ENCODE results near the gene NSFL1C. TPM values are rescaled to one million over a fixed set of nuclear protein-coding genes. Genes with fewer than 3 reads are reported as not detected.
A peak's percentile ranks its signal among the peaks of the same experiment; 100 is the strongest.

Gene NSFL1C
- total and polyA plus RNA-seq, 9 donors, result 28.9 to 82.2 (median 70.3) TPM

GRCh38 chr20:1397710-1398109 is 68.9 kb downstream of the NSFL1C start:
- Histone ChIP-seq H3K9me3 (replicated peaks; ENCODE audit: control insufficient read depth, low read depth, low read length) (no peaks in the 10 kb centered on the region), H3K27ac (ENCODE audit: low read length) (no peak overlapping the region)

GRCh38 chr20:1396702-1397101 is 69.9 kb downstream of the NSFL1C start:
- no peak overlapping the region for H3K4me3 ChIP-seq (ENCODE audit: low read length)
- WGBS (ENCODE audit: insufficient coverage), result 55% methylated on average over 4 of the region's 4 CpGs
- H3K27ac ChIP-seq (ENCODE audit: low read length), result peak overlapping the region; percentile 29
- peaks cover 35% of the 10 kb centered on the region for H3K27me3 ChIP-seq (ENCODE audit: control insufficient read depth, insufficient read depth, low read length)
- H3K4me1 ChIP-seq (ENCODE audit: control insufficient read depth, insufficient read depth, low read length), result peaks cover 13% of the 10 kb centered on the region
- H3K9me3 ChIP-seq (replicated peaks; ENCODE audit: control insufficient read depth, low read depth, low read length), result no peaks in the 10 kb centered on the region
- no peak for DNase-seq
- no peaks in the 10 kb centered on the region for H3K36me3 ChIP-seq (ENCODE audit: control insufficient read depth, insufficient read depth, low read length)

More at GRCh38 chr20:1397710-1398109, 68.9 kb downstream of the NSFL1C start:
- 86% methylated on average over 1 of the region's 4 CpGs for WGBS (ENCODE audit: insufficient coverage)
- no peak for DNase-seq
- peaks cover 36% of the 10 kb centered on the region for H3K27me3 ChIP-seq (ENCODE audit: control insufficient read depth, insufficient read depth, low read length)
- H3K4me3 ChIP-seq (ENCODE audit: low read length), result no peak overlapping the region
- H3K36me3 ChIP-seq (ENCODE audit: control insufficient read depth, insufficient read depth, low read length), result no peaks in the 10 kb centered on the region
- H3K4me1 ChIP-seq (ENCODE audit: control insufficient read depth, insufficient read depth, low read length), result peaks cover 6% of the 10 kb centered on the region

- Histone ChIP-seq H3K27ac (ENCODE audit: low read length) (peak overlapping the region; percentile 29), H3K27me3 (ENCODE audit: control insufficient read depth, insufficient read depth, low read length) (peaks cover 34% of the 10 kb centered on the region), H3K9me3 (replicated peaks; ENCODE audit: control insufficient read depth, low read depth, low read length) (no peaks in the 10 kb centered on the region), H3K4me1 (ENCODE audit: control insufficient read depth, insufficient read depth, low read length) (peaks cover 17% of the 10 kb centered on the region), H3K4me3 (ENCODE audit: low read length) (no peak overlapping the region), H3K36me3 (ENCODE audit: control insufficient read depth, insufficient read depth, low read length) (no peaks in the 10 kb centered on the region)
- no CpG with 5 or more reads among the region's 1 CpG for WGBS (ENCODE audit: insufficient coverage)
- no peak for DNase-seq
Observed at GRCh38 chr20:1396264-1396663, 70.4 kb downstream of the NSFL1C start.

GRCh38 chr20:1394686-1395085 is 72.0 kb downstream of the NSFL1C start:
- DNase-seq, result no peak
- Histone ChIP-seq H3K27me3 (ENCODE audit: control insufficient read depth, insufficient read depth, low read length) (peaks cover 27% of the 10 kb centered on the region), H3K27ac (ENCODE audit: low read length) (no peak overlapping the region), H3K4me1 (ENCODE audit: control insufficient read depth, insufficient read depth, low read length) (peaks cover 31% of the 10 kb centered on the region), H3K4me3 (ENCODE audit: low read length) (no peak overlapping the region), H3K36me3 (ENCODE audit: control insufficient read depth, insufficient read depth, low read length) (peaks cover 9% of the 10 kb centered on the region), H3K9me3 (replicated peaks; ENCODE audit: control insufficient read depth, low read depth, low read length) (no peaks in the 10 kb centered on the region)
- WGBS (ENCODE audit: insufficient coverage), result 78% methylated on average over 1 of the region's 2 CpGs

GRCh38 chr20:1393507-1393882 is 73.2 kb downstream of the NSFL1C start:
- 52% methylated on average over 6 of the region's 7 CpGs for WGBS (ENCODE audit: insufficient coverage)
- Histone ChIP-seq H3K27me3 (ENCODE audit: control insufficient read depth, insufficient read depth, low read length) (peaks cover 24% of the 10 kb centered on the region), H3K36me3 (ENCODE audit: control insufficient read depth, insufficient read depth, low read length) (peaks cover 15% of the 10 kb centered on the region), H3K27ac (ENCODE audit: low read length) (peak overlapping the region; percentile 88), H3K4me3 (ENCODE audit: low read length) (peak overlapping the region; percentile 82), H3K9me3 (replicated peaks; ENCODE audit: control insufficient read depth, low read depth, low read length) (no peaks in the 10 kb centered on the region), H3K4me1 (ENCODE audit: control insufficient read depth, insufficient read depth, low read length) (peaks cover 43% of the 10 kb centered on the region)
- DNase-seq, result no peak

- WGBS (ENCODE audit: insufficient coverage), result 0% methylated on average over 75 of the region's 79 CpGs
- Histone ChIP-seq H3K27ac (ENCODE audit: low read length) (peak within 1 kb of the TSS; percentile 88), H3K4me1 (ENCODE audit: control insufficient read depth, insufficient read depth, low read length) (peaks cover 46% of the 10 kb centered on the region)
Observed at GRCh38 chr20:1392693-1393506, 73.7 kb downstream of the NSFL1C start, which contains the start of gene FKBP1A. FKBP1A (minus strand) TSS chr20:1393054; CDS start chr20:1392998, 56 bp downstream.

GRCh38 chr20:1392443-1392692 is 74.3 kb downstream of the NSFL1C start:
- H3K36me3 ChIP-seq (ENCODE audit: control insufficient read depth, insufficient read depth, low read length), result peaks cover 15% of the 10 kb centered on the region
- H3K27me3 ChIP-seq (ENCODE audit: control insufficient read depth, insufficient read depth, low read length), result peaks cover 20% of the 10 kb centered on the region
- H3K27ac ChIP-seq (ENCODE audit: low read length), result peak overlapping the region; percentile 83
- peak overlapping the region; percentile 82 for H3K4me3 ChIP-seq (ENCODE audit: low read length)
- peaks cover 46% of the 10 kb centered on the region for H3K4me1 ChIP-seq (ENCODE audit: control insufficient read depth, insufficient read depth, low read length)
- 0% methylated on average over 13 of the region's 13 CpGs for WGBS (ENCODE audit: insufficient coverage)
- no peaks in the 10 kb centered on the region for H3K9me3 ChIP-seq (replicated peaks; ENCODE audit: control insufficient read depth, low read depth, low read length)
- DNase-seq, result no peak

More at GRCh38 chr20:1392693-1393506, 73.7 kb downstream of the NSFL1C start, which contains the start of gene FKBP1A:
- Histone ChIP-seq H3K4me3 (ENCODE audit: low read length) (peak within 1 kb of the TSS; percentile 82), H3K9me3 (replicated peaks; ENCODE audit: control insufficient read depth, low read depth, low read length) (no peaks in the 10 kb centered on the region), H3K36me3 (ENCODE audit: control insufficient read depth, insufficient read depth, low read length) (peaks cover 15% of the 10 kb centered on the region), H3K27me3 (ENCODE audit: control insufficient read depth, insufficient read depth, low read length) (peaks cover 20% of the 10 kb centered on the region)
- peak; percentile 97 for DNase-seq

Other genes starting within 250 kb of the NSFL1C start
- gene RAD21L1, start 240.8 kb downstream of the NSFL1C start, total RNA-seq, result not detected
- gene RAD21L1, start 240.8 kb downstream of the NSFL1C start, polyA plus RNA-seq (ENCODE audit: insufficient read depth in 1 of 8, insufficient read length in 8 of 8, low replicate concordance in 1 of 8), result not detected
- gene SNPH, start 200.6 kb downstream of the NSFL1C start, total RNA-seq, result 3.9 TPM
- 1 to 10 TPM; 4.0 to 8.0 (median 5.5) TPM for gene SNPH, start 200.6 kb downstream of the NSFL1C start, polyA plus RNA-seq (ENCODE audit: insufficient read depth in 1 of 8, insufficient read length in 8 of 8, low replicate concordance in 1 of 8)
- 2.3 TPM for gene SDCBP2, start 137.7 kb downstream of the NSFL1C start, total RNA-seq
- gene SDCBP2, start 137.7 kb downstream of the NSFL1C start, polyA plus RNA-seq (ENCODE audit: insufficient read depth in 1 of 8, insufficient read length in 8 of 8, low replicate concordance in 1 of 8), result 1 to 10 TPM; 1.5 to 6.2 (median 1.8) TPM
- 72.7 TPM for gene FKBP1A, start 73.8 kb downstream of the NSFL1C start, total RNA-seq
- gene FKBP1A, start 73.8 kb downstream of the NSFL1C start, polyA plus RNA-seq (ENCODE audit: insufficient read depth in 1 of 8, insufficient read length in 8 of 8, low replicate concordance in 1 of 8), result 100 to 1,000 TPM; 238 to 298 (median 270) TPM
- 0.84 TPM for gene SIRPB2, start 24.6 kb upstream of the NSFL1C start, total RNA-seq
- gene SIRPB2, start 24.6 kb upstream of the NSFL1C start, polyA plus RNA-seq (ENCODE audit: insufficient read depth in 1 of 8, insufficient read length in 8 of 8, low replicate concordance in 1 of 8), result 1 to 10 TPM in 6 of 8 donors, under 1 TPM in 2; 0.94 to 2.4 (median 1.4) TPM
- not detected for gene SIRPD, start 90.9 kb upstream of the NSFL1C start, total RNA-seq
- gene SIRPD, start 90.9 kb upstream of the NSFL1C start, polyA plus RNA-seq (ENCODE audit: insufficient read depth in 1 of 8, insufficient read length in 8 of 8, low replicate concordance in 1 of 8), result not detected
- gene SIRPB1, start 153.2 kb upstream of the NSFL1C start, total RNA-seq, result 0.13 TPM
- 1 to 10 TPM in 5 of 8 donors, under 1 TPM in 3; 0.63 to 4.3 (median 1.9) TPM for gene SIRPB1, start 153.2 kb upstream of the NSFL1C start, polyA plus RNA-seq (ENCODE audit: insufficient read depth in 1 of 8, insufficient read length in 8 of 8, low replicate concordance in 1 of 8)
- gene SIRPG, start 190.9 kb upstream of the NSFL1C start, total RNA-seq, result not detected
- gene SIRPG, start 190.9 kb upstream of the NSFL1C start, polyA plus RNA-seq (ENCODE audit: insufficient read depth in 1 of 8, insufficient read length in 8 of 8, low replicate concordance in 1 of 8), result not detected

Measured in muscle of leg (tissue), 11 donors.